GM12865 (cell line): Measurements from ENCODE around the gene CST7.

Source experiments
- DNase-seq: peaks from one replicate; pipeline ENCODE4 v3.0.0; 2010; ENCODE audit warnings: low read depth
- H3K4me3 ChIP-seq: 2 replicates; pipeline ENCODE4 v1.5.1; 2011; ENCODE audit warnings: mild to moderate bottlenecking, low read depth, low read length, control low read depth
- TF ChIP-seq, protein P1 (sequence below): IDR thresholded peaks from 2 replicates; pipeline ENCODE4 v1.5.1; 2011; ENCODE audit warnings: low read length, control low read depth, low read depth, inconsistent platforms; ENCODE audit not compliant: insufficient read depth; ENCODE audit errors: missing control alignments

CST7 gene

DNA sequence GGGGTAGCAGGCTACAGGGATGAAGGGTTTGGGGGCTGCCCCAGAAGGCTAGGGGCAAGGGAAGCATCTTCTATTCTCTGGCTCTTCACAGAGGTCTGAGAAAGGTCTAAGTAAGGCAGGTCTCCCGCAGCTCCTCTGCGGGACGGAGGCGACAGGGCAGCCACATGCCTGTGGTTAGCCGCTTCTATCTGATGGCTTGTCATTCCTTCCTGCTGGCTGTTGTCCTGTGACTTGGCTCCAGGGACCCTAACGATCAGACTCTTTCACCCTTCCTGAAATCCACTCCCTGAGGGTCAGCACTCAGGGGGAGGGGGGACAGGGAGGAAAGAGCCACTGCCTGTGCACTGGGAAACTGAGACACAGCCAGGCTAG is 673 bp downstream of the CST7 start:
- H3K4me3 ChIP-seq, result no peak overlapping the region
- TF ChIP-seq, protein P1, sequence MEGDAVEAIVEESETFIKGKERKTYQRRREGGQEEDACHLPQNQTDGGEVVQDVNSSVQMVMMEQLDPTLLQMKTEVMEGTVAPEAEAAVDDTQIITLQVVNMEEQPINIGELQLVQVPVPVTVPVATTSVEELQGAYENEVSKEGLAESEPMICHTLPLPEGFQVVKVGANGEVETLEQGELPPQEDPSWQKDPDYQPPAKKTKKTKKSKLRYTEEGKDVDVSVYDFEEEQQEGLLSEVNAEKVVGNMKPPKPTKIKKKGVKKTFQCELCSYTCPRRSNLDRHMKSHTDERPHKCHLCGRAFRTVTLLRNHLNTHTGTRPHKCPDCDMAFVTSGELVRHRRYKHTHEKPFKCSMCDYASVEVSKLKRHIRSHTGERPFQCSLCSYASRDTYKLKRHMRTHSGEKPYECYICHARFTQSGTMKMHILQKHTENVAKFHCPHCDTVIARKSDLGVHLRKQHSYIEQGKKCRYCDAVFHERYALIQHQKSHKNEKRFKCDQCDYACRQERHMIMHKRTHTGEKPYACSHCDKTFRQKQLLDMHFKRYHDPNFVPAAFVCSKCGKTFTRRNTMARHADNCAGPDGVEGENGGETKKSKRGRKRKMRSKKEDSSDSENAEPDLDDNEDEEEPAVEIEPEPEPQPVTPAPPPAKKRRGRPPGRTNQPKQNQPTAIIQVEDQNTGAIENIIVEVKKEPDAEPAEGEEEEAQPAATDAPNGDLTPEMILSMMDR, result no peak
- peak; percentile 22 for DNase-seq

DNA sequence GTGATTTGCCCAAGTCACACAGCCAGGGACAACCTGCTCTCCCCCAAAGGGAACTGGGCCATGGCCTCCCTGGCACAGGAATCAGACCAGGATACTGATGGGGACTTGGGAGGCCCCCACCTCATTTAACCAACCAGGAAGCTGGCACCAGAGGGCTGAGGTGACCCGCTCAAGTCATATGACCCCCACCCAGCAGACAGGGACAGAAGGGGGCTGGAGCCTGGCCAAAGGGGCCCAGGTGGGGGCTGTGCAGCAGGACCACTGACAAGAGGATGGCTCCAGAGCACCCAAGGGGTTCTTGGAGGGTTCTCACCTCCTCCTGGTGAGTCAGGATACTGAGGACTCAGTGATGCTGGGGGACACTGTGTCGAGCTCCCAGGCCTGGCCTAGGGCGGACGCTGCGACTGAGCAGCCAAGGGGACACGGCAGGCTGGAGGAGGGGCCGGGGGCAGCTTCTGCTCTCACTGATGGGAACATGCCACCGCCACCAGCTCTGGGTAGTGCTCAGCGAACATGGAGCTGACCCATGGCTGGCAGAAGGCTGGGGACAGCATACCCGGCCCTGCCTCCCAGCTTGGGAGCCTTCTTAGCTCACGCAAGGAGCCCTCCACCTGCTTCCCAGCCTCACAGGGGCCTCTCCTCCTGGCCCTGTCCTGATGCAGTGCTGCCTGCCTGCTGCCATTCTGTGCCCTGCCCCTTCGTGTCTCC is 1.2 kb downstream of the CST7 start:
- TF ChIP-seq, protein P1, result no peak
- H3K4me3 ChIP-seq, result no peak overlapping the region
- no peak for DNase-seq

DNA sequence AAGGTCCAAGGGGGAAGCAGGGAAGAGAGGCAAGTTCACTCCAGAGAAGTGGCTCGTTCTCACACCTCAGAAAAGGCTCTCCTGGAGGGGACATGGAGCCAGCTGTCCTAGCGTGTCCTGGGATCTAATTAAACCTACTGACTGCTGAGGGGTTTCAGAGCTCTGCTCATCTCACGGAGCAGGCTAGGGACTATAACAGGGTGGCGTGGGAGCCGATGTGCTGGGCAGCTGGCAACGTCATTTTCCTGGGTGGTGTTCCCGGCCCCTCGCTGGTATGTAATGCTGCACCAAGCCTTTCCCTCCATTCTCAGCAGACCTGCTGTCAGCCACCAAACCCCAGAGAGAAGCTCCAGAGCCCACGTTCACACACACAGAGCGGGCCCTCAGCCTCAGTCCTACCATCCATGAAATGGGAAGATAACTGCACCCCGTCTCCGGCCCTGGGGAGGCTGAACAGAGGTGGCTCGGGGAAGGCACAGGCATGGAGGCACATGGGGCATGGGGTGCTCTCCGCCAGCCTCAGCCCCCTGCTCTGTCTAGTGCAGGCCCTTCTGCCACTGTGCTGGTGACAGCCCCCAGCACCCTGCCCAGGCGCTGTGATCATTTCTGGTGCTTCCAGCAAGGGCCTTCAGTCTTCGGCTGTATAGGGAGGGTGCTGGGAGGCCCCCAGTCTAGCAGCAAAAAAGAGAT is 1.9 kb downstream of the CST7 start:
- no peak for DNase-seq
- no peak overlapping the region for H3K4me3 ChIP-seq
- TF ChIP-seq, protein P1, result no peak

DNA sequence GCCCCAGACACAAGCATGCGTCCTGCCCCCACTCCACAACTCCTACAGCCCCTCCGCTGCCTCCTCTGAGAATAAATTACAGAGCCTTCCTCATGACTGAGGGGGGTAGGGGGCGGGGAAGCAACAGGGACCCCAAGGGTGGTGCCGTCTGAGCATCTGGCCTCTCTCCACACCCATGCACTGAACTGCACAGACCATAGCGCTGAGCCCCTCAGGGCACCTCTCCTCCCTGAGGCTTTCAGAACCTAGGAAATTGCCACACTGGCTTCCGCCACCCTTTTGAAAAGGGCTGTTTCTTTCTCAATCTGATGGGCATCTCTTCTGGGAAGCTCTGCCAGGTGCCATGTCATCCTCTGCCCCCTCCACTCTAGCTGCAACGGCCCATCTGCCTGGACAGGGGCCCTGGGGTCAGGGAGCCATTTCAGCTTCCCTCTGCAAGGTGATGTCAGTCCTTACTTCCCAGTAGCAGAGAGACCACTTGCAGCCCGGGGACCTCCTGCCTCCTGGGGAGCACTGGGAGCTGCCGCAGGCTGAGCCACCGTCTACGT is 2.5 kb downstream of the CST7 start:
- H3K4me3 ChIP-seq, result no peak overlapping the region
- DNase-seq, result no peak
- TF ChIP-seq, protein P1, result no peak

DNA sequence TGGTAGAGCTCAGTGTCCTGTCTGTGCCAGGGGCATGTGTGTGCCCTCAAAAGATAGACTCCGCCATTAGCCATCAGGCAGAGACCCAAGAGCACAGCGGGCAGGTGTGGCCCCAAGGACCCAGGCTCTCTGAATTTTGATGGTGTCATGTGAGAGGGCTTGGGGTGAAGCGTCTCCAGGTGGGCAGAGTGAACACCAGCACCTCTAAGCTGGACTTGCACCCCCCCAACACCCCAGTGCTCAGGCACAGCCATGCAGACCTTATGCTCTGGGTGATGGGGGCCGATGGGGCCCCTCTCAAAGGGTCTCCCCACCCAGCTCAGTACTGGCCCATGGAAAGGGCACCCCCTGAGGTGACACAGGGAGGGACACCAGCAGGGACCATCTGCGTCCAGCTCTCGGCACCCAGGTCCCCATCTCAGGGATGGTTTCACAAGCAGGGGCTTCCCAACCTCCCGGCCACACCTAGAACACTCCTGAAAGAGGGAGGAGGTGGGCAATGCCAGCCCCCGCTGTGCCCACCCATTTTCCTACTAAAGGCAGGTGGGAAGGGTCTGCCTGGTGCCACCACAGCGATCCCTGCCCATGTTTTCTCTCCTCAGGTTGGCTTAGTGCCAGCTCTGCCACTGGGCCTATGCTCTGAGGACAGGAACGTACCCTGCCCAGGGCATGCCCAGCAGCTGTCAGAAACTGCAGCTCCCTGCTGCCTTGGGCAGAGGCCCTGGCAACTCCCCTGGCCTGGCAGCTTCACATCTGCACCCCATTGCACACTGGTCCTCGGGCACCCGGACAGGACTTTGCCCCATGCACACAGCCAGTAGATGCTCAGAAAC is 3.5 kb downstream of the CST7 start:
- no peak overlapping the region for H3K4me3 ChIP-seq
- DNase-seq, result no peak
- TF ChIP-seq, protein P1, result no peak

DNA sequence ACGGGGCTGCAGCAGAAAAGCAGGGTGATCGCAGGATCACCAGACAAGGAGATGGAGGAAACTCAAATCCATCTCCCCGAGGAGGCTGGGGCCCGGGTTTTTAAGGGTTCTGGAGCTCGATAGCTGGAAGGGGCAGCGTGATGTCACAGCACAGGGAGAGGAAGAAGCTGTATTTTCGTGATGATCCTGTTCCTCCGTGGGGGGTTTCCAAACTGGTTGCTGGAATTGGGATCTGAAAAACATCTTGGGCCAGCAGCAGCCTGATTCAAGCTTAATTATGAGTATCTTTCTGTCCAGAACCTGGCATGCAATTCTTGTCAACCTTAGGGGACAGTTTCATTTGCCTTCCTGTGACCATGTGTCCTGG is 4.1 kb downstream of the CST7 start:
- no peak overlapping the region for H3K4me3 ChIP-seq
- TF ChIP-seq, protein P1, result no peak
- no peak for DNase-seq
